ENCODE results near the gene RFTN2.

GRCh38 chr2:197615016-197615652 is 60.3 kb downstream of the RFTN2 start:
- TF ChIP-seq POLR2A (IDR thresholded peaks at IDR 0.05; ENCODE audit: low read depth, low read length) (no peak), EZH2 (IDR thresholded peaks at IDR 0.05; ENCODE audit: borderline replicate concordance, low read depth, low read length, severe bottlenecking) (no peak), GATA2 (IDR thresholded peaks at IDR 0.05; ENCODE audit: insufficient read depth, insufficient read length, low read depth, low read length) (no peak), JUN (IDR thresholded peaks at IDR 0.05; ENCODE audit: borderline replicate concordance, insufficient read depth, insufficient read length, low read depth) (no peak), POLR2AphosphoS5 (IDR thresholded peaks at IDR 0.05; ENCODE audit: insufficient read depth, low read depth, low read length) (no peak)
- TF ChIP-seq, protein P1, sequence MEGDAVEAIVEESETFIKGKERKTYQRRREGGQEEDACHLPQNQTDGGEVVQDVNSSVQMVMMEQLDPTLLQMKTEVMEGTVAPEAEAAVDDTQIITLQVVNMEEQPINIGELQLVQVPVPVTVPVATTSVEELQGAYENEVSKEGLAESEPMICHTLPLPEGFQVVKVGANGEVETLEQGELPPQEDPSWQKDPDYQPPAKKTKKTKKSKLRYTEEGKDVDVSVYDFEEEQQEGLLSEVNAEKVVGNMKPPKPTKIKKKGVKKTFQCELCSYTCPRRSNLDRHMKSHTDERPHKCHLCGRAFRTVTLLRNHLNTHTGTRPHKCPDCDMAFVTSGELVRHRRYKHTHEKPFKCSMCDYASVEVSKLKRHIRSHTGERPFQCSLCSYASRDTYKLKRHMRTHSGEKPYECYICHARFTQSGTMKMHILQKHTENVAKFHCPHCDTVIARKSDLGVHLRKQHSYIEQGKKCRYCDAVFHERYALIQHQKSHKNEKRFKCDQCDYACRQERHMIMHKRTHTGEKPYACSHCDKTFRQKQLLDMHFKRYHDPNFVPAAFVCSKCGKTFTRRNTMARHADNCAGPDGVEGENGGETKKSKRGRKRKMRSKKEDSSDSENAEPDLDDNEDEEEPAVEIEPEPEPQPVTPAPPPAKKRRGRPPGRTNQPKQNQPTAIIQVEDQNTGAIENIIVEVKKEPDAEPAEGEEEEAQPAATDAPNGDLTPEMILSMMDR (IDR thresholded peaks at IDR 0.05; ENCODE audit: extremely low read depth in 1 of 2, insufficient read depth in 1 of 2, low read depth in 1 of 2, low read length in 2 of 2), result no peak
- TF ChIP-seq, protein P2, sequence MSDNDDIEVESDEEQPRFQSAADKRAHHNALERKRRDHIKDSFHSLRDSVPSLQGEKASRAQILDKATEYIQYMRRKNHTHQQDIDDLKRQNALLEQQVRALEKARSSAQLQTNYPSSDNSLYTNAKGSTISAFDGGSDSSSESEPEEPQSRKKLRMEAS (IDR thresholded peaks at IDR 0.05; ENCODE audit: insufficient read depth, insufficient read length), result no peak

Data from endothelial cell of umbilical vein (primary cell).